K562 (cell line): Measurements from ENCODE around the gene PPARD. TPM values are rescaled to one million over a fixed set of nuclear protein-coding genes. Genes with fewer than 3 reads are reported as not detected.

Experiments
- ATF1 ChIP-seq, 2 experiments: fragments of 450-650 bp in 1 of 2; IDR thresholded peaks; 2 replicates each; pipeline ENCODE4 v1.6.1; 2016; ENCODE audit warnings: missing compliant biosample characterization in 1 of 2, missing genetic modification characterization in 1 of 2
- EGR1 ChIP-seq: fragments of 450-650 bp; conservative IDR thresholded peaks from 2 replicates; pipeline ENCODE4 v1.6.1; 2017; ENCODE audit warnings: mild to moderate bottlenecking
- ETV5 ChIP-seq: sonication (generic); formaldehyde crosslinking; IDR thresholded peaks from 2 replicates; pipeline ENCODE4 v1.4.0; 2020; ENCODE audit warnings: low read depth, mild to moderate bottlenecking, missing genetic modification reagents
- FOSL1 ChIP-seq: fragments of 200-800 bp; sonication (Bioruptor generic); conservative IDR thresholded peaks from 2 replicates; pipeline ENCODE4 v1.6.1; 2016; ENCODE audit warnings: missing genetic modification characterization, missing compliant biosample characterization
- HDAC3 ChIP-seq: fragments of 450-650 bp; IDR thresholded peaks from 2 replicates; pipeline ENCODE4 v1.6.1; 2018; ENCODE audit warnings: borderline replicate concordance, mild to moderate bottlenecking, moderate library complexity; ENCODE audit not compliant: partially characterized antibody
- KLF13 ChIP-seq: fragments of 450-650 bp; IDR thresholded peaks from 2 replicates; pipeline ENCODE4 v1.6.1; 2016; ENCODE audit warnings: missing genetic modification characterization, low read depth, mild to moderate bottlenecking, missing compliant biosample characterization, moderate library complexity, borderline replicate concordance
- LARP7 ChIP-seq: fragments of 450-650 bp; IDR thresholded peaks from 2 replicates; pipeline ENCODE4 v1.6.1; 2016
- MBD2 ChIP-seq: sonication (generic); IDR thresholded peaks from 2 replicates; pipeline ENCODE4 v1.6.1; 2016; ENCODE audit warnings: low read depth, borderline replicate concordance
- MIER1 ChIP-seq: fragments of 450-650 bp; IDR thresholded peaks from 2 replicates; pipeline ENCODE4 v1.6.1; 2016; ENCODE audit warnings: antibody characterized with exemption, mild to moderate bottlenecking, low read depth
- MLLT1 ChIP-seq, 2 experiments: fragments of 450-650 bp; IDR thresholded peaks; 2 replicates each; pipeline ENCODE4 v1.6.1; 2016
- MTA2 ChIP-seq: fragments of 450-650 bp; IDR thresholded peaks from 2 replicates; pipeline ENCODE4 v1.6.1; 2016; ENCODE audit warnings: low read depth
- MTA3 ChIP-seq: fragments of 450-650 bp; formaldehyde crosslinking; IDR thresholded peaks from 2 replicates; pipeline ENCODE4 v1.6.1; 2017; ENCODE audit warnings: mild to moderate bottlenecking, borderline replicate concordance
- NR2C1 ChIP-seq, 2 experiments: fragments of 450-650 bp; IDR thresholded peaks; 2 replicates each; pipeline ENCODE4 v1.6.1; 2017; ENCODE audit warnings: mild to moderate bottlenecking in 2 of 2, antibody characterized with exemption in 1 of 2, inconsistent platforms in 1 of 2, missing compliant biosample characterization in 1 of 2, missing genetic modification characterization in 1 of 2
- PBX2 ChIP-seq, 2 experiments: IDR thresholded peaks in 1 of 2; conservative IDR thresholded peaks in 1 of 2; 2 replicates each; pipeline ENCODE4 v1.6.1; 2016; ENCODE audit warnings: low read depth in 2 of 2, mild to moderate bottlenecking in 1 of 2, missing compliant biosample characterization in 1 of 2, missing genetic modification characterization in 1 of 2, moderate library complexity in 1 of 2
- RNF2 ChIP-seq: sonication (generic); IDR thresholded peaks from 2 replicates; pipeline ENCODE4 v1.6.1; 2016
- SPI1 ChIP-seq: IDR thresholded peaks from 2 replicates; pipeline ENCODE4 v1.6.1; 2011; ENCODE audit warnings: low read depth, low read length, control low read depth, borderline replicate concordance
- TEAD4 ChIP-seq, 2 experiments: sonication (generic) in 1 of 2; formaldehyde crosslinking in 1 of 2; IDR thresholded peaks; 2 replicates each; pipeline versions ENCODE4 v1.6.1 to v1.8.0; 2012 to 2022; ENCODE audit warnings: borderline replicate concordance in 1 of 2, inconsistent platforms in 1 of 2, low read length in 1 of 2, mild to moderate bottlenecking in 1 of 2, missing genetic modification reagents in 1 of 2
- ZBTB9 ChIP-seq: fragments of 450-650 bp; formaldehyde crosslinking; IDR thresholded peaks from 2 replicates; pipeline ENCODE4 v1.4.0; 2020; ENCODE audit warnings: mild to moderate bottlenecking, moderate library complexity
- ZEB2 ChIP-seq: fragments of 450-650 bp; IDR thresholded peaks from 2 replicates; pipeline ENCODE4 v1.6.1; 2016
- ZNF12 ChIP-seq: sonication (generic); formaldehyde crosslinking; IDR thresholded peaks from 2 replicates; pipeline ENCODE4 v1.4.0; 2020; ENCODE audit warnings: mild to moderate bottlenecking, missing genetic modification reagents
- ZNF224 ChIP-seq: sonication (generic); formaldehyde crosslinking; IDR thresholded peaks from 2 replicates; pipeline ENCODE4 v1.8.0; 2022; ENCODE audit warnings: mild to moderate bottlenecking, missing genetic modification reagents
- ZNF282 ChIP-seq: sonication (generic); formaldehyde crosslinking; IDR thresholded peaks from 2 replicates; pipeline ENCODE4 v1.8.1; 2023; ENCODE audit warnings: missing genetic modification reagents
- polyA plus RNA-seq, 8 experiments: library from polyadenylated mRNA; depleted of rRNA in 4 of 8; stranded (reverse) in 5 of 8; unstranded in 3 of 8; fragments of >200 nt; fragmentation: Nextera tagmentation in 2 of 8; fragmentation: Illumina TruSeq in 1 of 8; extraction: Ambion mirVana in 2 of 8; extraction: Trizol in 1 of 8; gene quantifications; 2 replicates each; pipeline versions ENCODE4 v1.2.1 to v1.2.3, GENCODE V29; 2011 to 2014; ENCODE audit warnings: inconsistent platforms in 1 of 8, missing spikeins in 1 of 8
- total RNA-seq, 7 experiments: library from RNA; depleted of rRNA in 6 of 7; stranded (reverse); fragments of >200 nt in 6 of 7; fragmentation: Illumina TruSeq in 2 of 7; extraction: Trizol in 2 of 7; gene quantifications; 2 replicates each; pipeline versions ENCODE4 v1.2.1 to v1.2.3, GENCODE V29; 2011 to 2021; ENCODE audit warnings: low replicate concordance in 1 of 7

PPARD gene
- total and polyA plus RNA-seq, 9 of the 15 experiments (the other 6 are each of a cell fraction or from before 2014, with no cell fraction given): 0.14 to 13.2 (median 3.8) TPM

- TF ChIP-seq KLF13 (tag): no peak
- TF ChIP-seq MTA2: peak; percentile 35; the same call in 1 of the 2 replicates
- 0 out of 2 replicates have a peak, but pooled peaks have one; percentile 17 for TF ChIP-seq ZBTB9 (CRISPR knock-in tag)
- peak; percentile 81 for TF ChIP-seq TEAD4 (IDR thresholded peaks at IDR 0.05; ENCODE audit: low read length)
- TF ChIP-seq TEAD4 (CRISPR knock-in tag; IDR thresholded peaks at IDR 0.05; ENCODE audit: borderline replicate concordance): no peak
- TF ChIP-seq SPI1: 0 out of 2 replicates have a peak, but pooled peaks have one; percentile 29
- no peak for TF ChIP-seq ATF1 (CRISPR knock-in tag; IDR thresholded peaks at IDR 0.05)
- peak; percentile 84 for TF ChIP-seq ATF1 (tag; IDR thresholded peaks at IDR 0.05)
- TF ChIP-seq ETV5 (CRISPR knock-in tag): peak; percentile 51; the same call in 1 of the 2 replicates
- no peak for TF ChIP-seq MBD2
- peak; percentile 97 for TF ChIP-seq EGR1
- peak; percentile 46; the same call in 1 of the 2 replicates for TF ChIP-seq MTA3
- TF ChIP-seq RNF2: peak; percentile 91
- TF ChIP-seq HDAC3: peak; percentile 85
- peak; percentile 52; the same call in 1 of the 2 replicates for TF ChIP-seq MIER1
- peak in 1 of 2 experiments; percentile 52; a peak in 2 of 4 replicates for TF ChIP-seq MLLT1 (IDR thresholded peaks at IDR 0.05)
- no peak for TF ChIP-seq ZNF224 (CRISPR knock-in tag)
- peak; percentile 86; the same call in 1 of the 2 replicates for TF ChIP-seq LARP7
- 0 out of 2 replicates have a peak, but pooled peaks have one; percentile 11 for TF ChIP-seq ZNF12 (CRISPR knock-in tag)
- no peak for TF ChIP-seq PBX2 (CRISPR knock-in tag; IDR thresholded peaks at IDR 0.05; ENCODE audit: low read depth)
- peak; percentile 32; the same call in 1 of the 2 replicates for TF ChIP-seq PBX2 (tag; conservative IDR thresholded peaks at IDR 0.05; ENCODE audit: low read depth)
- TF ChIP-seq ZNF282 (CRISPR knock-in tag): no peak
- TF ChIP-seq FOSL1: peak; percentile 66
- TF ChIP-seq ZEB2: peak; percentile 43
- TF ChIP-seq NR2C1 (IDR thresholded peaks at IDR 0.05): 0 out of 2 replicates have a peak, but pooled peaks have one; percentile 35
- TF ChIP-seq NR2C1 (tag; IDR thresholded peaks at IDR 0.05): peak; percentile 41; the same call in 1 of the 2 replicates
Observed at GRCh38 chr6:35343092-35343834, 905 bp downstream of the PPARD start (continued).
